Inflammatory macrophage (primary cell): ENCODE data around the gene RBMY1B.
"Not testable (repeated sequence)": the region's sequence is repeated elsewhere in the genome, so short reads cannot be mapped to it uniquely, and the experiment has no call there.

Experiments
- DNase-seq, 2 donors: peaks; one replicate each; pipeline ENCODE4 v3.0.0-alpha.2; 2020 to 2022
- total RNA-seq, 18 experiments: gene quantifications; one replicate each; lab custom pipeline; 2026; ENCODE audit warnings: mixed read lengths in 6 of 18, inconsistent platforms in 2 of 18; lab: John Stamatoyannopoulos, UW

The RBMY1B gene
- 0 reads per million in 18 experiments for total RNA-seq

GRCh38 chrY:21511038-21511437 lies at the start of gene RBMY1B:
RBMY1B (plus strand) TSS chrY:21511338; CDS start chrY:21513351, 2,013 bp downstream.
- DNase-seq, result not testable (repeated sequence)

- not testable (repeated sequence) for DNase-seq
Measured at GRCh38 chrY:21462915-21463314, 48.2 kb upstream of the RBMY1B start.

GRCh38 chrY:21482967-21483366 lies 28.2 kb upstream of the RBMY1B start:
- DNase-seq, result no peak

GRCh38 chrY:21534579-21534978 lies 23.4 kb downstream of the RBMY1B start, which contains the start of gene RBMY1A1:
RBMY1A1 (plus strand) TSS chrY:21534879; CDS start chrY:21536892, 2,013 bp downstream.
- DNase-seq, result not testable (repeated sequence)

GRCh38 chrY:21559316-21559984 lies 48.3 kb downstream of the RBMY1B start:
- not testable (repeated sequence) for DNase-seq
